UCSD-AML1 (cell line): ENCODE measurements around the gene GPC6.
A peak's percentile ranks its signal among the peaks of the same experiment; 100 is the strongest.

Experiments
- DNase-seq: peaks from one replicate; lab custom pipeline; 2025; ENCODE audit not compliant: unreplicated experiment; lab: John Stamatoyannopoulos, UW

The GPC6 gene

DNA sequence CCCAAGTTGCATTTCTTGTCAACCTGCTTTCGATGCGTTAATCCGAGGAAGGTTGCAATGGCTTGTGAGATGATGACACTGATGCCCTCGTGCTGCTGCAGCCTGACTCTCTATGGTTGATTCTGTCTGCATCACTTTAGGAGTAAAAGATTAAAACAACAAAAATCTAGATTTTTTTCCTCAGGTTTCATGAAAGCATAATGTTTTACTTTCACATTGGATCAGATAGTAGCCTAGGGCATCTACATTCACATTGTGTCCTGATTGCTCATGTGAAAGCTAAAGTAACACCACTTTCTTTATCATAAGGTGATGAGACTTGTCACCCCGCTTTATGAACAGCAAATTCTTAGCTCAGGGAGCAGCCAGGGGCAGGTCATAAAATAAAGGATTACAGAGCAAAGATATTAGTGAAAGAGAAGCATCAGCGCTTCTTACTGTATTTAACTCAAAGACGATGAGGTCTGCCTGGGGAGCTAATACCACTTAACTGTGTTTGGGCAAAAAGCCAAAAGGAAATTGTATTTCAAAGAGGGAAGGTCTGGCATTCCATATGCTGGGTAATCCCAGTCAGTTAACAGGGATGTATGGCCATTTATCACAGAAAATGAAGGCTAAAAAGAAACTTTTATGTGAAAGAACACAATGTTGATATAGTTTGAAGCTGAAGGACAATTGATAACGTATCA lies 270.5 kb downstream of the GPC6 start:
- no peak for DNase-seq

DNA sequence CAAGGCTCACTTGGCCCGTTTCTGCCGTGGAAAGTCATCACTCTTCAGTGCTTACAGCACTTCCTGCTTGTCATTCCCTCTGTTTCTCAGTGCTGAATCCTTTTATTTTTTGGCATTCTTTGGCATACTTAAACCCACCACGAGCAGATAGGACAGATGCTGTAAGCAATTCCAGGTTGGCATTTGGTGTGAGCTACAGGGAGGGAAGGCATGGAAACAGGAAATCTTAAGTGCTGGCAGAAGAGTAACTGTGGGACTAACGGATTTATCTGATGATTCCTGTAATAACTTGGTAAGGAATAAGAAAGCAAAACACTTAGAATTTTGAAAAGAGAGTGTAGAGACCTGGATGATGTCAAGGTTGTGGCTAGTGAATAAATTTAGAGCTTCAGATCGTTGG lies 273.4 kb downstream of the GPC6 start:
- no peak for DNase-seq

DNA sequence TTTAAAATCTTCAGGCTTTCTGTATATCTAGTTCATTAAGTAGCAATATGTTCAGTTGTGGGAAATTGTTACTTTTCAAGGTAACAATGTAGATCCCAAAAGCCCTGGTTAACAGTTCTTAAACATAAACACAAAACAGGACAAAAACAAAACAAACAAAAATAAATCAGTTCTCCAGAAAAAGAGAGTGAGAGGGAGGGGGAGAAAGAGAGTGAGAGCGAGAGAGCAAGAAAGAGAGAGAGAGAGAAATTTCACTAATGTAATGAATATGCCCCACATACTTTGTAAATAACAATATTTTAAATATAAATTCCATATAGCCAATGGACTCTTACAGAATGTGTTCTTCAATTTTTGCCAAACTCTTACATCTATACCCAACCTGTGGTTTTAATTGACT lies 275.5 kb downstream of the GPC6 start:
- no peak for DNase-seq

DNA sequence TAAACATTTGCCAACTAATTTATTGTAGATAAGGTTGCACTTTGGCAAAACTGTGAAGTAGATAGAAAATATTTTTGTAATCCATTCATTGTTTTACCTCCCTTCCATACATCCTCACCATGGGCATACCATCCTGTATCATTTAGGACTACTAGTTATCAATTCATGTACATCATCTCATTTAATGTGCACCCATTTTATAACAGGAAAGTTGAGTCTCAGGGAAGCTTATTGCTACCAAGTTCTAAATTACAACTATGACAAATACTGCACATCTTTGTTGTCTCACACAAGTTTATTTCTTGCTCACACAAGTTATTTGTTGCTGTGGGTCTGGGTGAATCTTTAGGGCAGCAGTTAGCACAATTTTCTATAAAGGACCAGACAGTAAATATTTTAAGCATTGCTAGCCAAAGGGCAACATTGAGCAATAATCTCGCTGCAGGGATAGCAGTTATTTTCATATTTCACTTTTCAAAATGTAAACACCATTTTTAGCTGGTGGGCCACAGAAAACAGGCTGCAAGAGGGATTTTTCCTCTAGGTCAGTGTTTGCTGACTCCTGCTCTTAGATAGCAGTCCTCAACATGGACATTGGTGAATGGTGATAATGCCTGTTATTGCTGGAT lies 276.5 kb downstream of the GPC6 start:
- no peak for DNase-seq

DNA sequence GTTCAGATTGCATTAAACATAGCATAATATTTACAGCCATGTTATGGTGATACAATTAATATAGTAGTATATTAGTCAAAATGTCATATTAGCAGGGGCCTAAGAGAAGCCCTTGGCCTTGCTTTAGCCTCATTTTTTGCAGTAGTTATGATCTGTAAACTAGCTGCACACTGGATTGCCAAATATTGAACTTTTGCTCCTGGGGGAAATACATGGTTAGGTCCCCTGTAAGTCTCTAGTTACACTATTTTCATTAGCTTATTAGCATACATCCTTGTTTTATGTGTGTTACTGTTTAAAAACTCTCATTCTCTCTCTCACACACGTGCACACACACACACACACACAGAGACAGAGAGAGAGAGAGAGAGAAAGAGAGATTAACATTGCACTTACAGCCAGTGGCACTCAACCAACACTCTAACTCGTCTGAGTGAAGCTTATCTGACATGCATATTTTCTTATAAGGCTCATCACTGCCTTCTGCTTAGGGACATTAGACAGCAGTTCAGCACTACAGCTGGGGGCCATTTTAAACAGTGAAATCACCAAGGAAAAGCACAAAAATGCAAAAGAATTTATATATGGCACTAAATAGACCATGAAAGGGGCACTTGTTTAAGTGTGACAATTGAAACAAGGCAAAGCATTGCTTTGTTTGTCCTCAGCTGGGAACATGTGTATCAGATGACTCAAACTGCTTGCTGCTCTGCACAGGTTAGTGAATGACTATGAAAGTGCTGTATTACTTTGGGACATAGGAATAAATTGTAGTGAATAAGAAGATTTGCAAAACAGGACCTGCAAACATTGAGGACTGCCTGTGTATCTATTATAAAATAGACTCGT lies 278.7 kb downstream of the GPC6 start:
- DNase-seq, result no peak

DNA sequence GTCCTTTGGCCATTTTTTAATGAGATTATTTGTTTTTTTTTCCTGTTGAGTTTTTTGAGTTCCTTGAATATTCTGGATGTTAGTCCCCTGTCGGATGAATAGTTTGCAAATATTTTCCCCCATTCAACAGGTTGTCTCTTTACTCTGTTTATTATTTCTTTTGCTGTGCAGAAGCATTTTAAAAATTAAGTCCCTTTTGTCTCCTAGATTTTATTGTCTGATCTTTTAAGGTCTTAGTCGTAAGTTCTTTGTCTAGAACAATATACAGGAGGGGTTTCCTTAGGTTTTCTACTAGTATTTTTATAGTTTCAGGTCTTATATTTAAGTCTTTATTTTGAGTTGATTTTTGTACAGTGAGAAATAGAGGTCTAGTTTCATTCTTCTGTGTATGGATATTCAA lies 284.4 kb downstream of the GPC6 start:
- no peak for DNase-seq

DNA sequence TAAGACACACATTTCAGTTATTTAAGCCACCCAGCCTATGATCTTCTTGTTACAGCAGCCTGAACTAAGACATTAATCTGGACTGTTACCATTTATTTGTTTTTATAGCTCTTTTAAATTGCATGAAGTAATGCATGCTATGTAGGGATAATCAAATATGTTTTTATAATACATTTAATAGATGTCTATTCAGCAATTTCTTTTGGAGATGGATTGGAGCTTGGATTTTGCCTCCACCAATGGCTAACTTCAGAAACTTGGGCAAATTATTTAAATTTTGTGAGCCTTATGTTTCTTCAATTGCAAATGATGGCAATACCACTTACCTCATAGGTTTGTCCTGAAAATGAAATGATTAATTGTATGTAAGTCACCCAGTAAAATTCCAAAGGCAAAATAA lies 288.7 kb downstream of the GPC6 start:
- no peak for DNase-seq

DNA sequence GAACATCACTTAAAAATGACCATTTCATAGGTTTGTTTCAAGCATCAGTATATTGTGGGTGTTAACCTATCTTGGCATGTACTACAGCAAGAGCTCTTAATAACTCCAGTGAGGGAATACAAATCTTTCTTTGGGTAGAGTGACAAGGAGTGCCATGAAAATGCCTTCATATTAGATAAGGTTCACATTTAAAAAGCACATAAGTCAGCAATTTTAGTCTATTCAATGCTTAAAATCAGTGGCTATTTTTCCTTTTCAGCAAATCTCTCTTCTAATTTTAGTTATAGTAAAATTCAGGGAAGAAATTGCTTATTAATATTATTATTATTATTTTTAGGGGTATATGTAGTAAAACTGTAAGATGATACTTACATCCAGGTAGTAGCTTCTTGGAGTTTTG lies 291.1 kb downstream of the GPC6 start:
- DNase-seq, result no peak

DNA sequence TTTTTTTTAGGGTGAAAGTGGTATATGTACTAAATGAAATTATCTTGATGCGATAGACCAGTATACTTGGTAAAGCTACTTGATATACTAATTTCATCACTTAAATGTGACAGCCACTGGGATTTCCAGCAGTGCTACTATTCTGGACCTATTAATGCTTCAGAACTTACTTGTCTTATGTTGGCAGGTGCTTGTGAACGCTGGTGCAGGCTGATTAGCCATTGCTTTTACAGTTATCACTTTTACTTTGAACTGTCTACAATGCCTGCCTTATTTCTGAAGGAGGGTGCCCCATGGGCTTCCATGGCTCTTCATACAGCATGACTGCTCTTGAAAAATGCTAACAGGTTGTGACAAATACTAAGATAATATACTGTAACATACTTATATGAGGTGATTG lies 294.7 kb downstream of the GPC6 start:
- no peak for DNase-seq

DNA sequence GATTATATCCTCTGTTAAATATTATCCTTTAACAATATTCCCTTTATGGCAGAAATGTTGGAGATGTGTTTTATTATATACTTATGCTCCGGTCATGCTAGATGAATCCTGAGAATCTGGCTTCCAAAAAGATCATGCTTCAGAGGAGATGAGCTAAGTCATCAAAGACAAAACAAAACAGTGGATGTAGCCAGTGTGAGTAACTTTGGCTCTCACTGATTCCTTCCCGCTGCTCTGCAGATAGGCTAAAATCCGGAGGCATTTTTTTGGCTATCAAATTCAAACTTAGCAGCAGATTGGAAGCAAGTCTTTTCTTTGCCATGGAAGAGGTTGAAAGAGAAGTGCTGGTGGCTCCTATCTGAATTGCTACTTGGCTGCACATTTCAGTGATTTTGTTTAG lies 295.9 kb downstream of the GPC6 start:
- no peak for DNase-seq

DNA sequence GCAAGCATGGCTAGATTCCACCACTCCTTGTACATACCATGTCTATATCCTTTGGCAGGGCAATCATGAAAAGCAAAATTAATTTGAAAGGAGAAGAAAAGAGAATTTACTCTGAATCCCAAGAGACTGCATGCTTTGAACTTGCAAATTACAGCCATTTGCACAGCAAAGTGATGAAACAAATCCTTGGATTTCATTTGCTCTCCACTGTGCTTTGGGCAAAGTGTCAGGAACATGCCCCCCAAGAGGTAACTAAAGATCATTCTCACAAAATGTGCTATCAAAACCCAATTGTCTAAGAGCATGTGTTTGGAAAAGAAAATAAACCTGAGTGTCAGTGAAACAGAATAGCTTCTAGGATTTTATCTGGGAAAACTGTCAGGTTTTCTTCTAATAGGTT lies 298.5 kb downstream of the GPC6 start:
- no peak for DNase-seq

DNA sequence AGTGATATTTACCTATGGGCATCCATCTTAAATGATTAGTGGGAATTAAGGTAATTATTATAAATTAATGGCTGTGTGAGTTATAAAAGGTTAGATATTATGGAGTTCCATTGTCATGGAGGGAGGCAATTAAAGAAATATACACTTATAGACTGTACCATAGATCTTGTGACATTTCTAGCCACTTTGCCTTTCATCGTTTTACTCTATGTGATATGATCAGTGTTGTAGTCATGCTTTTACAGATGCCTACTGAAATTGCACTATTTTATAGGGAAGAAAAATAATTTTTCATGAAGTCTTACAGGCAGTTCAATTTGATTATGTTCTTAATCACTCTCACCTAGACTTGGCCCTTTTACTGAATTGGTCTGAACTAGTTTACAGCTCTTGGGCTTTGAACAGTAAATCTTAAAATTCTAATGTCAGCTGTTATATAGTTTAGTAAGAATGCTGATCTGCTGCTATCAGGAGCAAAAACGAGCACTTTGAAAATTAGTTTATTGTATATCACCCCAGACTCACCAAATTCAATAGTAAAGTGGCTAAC lies 301.2 kb downstream of the GPC6 start:
- no peak for DNase-seq

DNA sequence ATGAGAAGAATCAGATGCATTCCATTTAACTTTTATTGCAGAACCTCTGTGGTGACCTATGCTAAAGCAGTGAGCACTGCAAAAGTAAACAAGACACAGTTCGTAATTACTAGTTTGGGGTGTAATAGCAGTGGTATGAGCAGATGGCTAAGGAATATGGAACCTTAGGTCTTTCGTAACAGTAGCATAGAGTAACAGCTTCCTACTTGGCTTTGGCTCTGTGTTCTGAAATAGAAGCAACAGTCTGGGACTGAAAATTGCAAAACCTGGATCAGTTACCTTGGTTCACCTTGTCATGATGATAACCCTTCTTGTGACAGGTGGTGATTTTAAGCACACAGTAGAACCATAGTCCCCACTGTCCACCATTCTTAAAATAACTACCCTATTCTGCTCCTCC lies 303.4 kb downstream of the GPC6 start:
- no peak for DNase-seq

DNA sequence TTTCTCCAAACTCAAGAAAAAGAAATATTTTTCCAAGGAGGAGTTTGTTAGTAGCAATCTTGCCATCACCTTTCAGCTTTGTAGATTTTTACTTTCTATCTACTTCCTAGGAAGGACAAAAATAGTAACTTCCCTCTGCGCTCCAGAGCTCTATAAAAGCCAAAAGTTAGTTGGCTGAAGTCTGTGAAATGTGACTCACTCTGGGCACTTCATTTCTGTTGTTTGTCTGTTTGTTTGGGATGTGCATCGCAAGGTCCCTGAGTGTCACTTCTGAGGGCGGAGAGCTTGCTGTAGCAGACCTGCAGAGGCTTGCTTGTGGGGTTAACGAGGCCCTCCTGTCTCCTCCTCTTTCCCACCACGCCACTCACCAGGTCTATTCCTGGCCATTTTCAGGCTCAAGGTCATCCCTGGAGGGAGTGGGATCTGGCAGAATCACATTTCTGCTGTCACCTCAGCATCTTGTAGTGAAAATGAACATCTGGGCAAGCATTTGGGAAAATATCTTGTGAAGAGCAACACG lies 307.6 kb downstream of the GPC6 start:
- DNase-seq, result peak; percentile 7

DNA sequence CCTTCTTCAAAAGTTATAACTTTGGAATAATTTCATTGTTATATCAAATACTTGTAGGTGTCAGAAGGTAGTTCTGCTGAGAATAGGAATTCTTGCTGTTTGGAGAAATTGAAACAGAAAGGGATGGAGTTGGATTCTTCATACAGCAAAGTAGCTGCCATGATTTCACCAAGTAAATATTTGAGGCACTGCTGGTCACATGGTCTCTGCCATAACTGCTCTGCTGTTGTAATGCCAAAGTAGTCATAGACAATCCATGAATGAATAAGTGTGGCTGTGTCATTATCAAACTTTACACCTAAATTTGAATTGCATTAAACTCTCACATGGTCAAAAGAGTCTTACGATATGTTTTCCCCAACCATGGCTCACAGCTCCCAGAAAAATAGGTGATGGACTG lies 308.6 kb downstream of the GPC6 start:
- DNase-seq, result no peak

DNA sequence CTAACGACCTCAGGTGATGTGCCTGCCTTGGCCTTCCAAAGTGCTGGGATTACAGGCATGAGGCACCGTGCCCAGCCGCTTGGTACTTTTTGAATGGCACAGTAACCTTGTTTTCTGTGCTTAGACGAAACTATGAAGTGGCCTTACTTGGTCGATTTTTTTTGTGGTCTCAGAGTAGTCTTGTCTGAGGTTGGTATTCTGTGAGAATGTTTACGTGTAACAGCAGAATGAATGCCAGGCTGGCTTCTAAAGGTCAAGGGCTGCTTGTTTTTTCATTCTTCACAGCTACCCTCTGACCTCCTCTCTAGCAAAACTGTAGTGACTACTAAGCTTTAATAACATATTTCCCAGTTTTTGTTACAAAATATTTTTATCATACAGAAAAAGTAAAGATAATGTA lies 313.3 kb downstream of the GPC6 start:
- no peak for DNase-seq

DNA sequence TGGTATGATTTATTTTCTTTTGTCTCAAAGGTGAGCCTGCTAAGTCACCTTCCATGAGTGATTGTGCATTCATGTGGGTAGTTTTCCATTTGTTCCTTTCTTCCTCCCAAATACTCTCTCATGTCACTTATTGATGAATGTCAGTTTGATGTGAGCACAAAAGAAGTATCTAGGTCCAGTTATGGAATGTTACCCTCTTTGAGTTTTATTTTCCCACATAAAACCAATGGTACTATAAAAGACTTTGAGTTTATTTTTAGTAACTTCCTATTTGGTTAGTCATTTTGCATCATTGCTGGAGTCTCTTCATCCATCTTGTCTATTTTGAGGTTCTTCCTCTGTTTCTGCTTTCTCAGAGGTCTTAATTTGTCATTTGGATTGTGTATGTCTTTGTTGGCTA lies 321.3 kb downstream of the GPC6 start:
- DNase-seq, result no peak

DNA sequence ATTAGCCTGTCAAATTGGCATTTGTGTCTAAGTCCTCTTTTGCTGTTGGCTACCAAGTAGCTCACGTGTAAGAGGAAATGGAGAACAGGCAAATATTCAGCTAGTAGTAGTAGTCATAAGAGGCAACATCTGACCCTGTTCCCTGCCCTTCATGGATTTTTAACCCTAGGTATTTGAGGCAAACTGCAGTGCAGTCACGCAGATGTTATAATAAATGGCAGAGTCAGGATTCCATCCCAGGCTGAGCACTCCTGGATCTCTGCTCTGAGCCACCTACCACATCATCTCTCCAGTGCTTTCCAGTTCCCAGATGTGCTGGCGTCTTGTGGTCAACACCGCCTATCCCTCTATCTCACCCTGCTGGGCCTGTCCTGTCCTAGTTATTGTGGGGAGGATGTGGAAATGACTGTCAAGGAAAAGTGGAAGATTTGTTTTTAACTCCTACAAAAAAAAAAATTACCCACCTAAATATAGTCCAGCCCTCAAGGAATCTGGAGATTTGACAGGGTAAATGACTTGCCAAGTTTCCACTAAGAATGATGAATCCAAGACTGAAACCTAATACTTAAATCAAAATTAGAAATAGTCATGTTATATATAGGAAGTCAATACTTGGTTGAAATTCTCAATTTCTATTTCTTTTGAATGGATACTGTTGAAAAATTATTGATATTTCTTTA lies 322.9 kb downstream of the GPC6 start:
- DNase-seq, result no peak

DNA sequence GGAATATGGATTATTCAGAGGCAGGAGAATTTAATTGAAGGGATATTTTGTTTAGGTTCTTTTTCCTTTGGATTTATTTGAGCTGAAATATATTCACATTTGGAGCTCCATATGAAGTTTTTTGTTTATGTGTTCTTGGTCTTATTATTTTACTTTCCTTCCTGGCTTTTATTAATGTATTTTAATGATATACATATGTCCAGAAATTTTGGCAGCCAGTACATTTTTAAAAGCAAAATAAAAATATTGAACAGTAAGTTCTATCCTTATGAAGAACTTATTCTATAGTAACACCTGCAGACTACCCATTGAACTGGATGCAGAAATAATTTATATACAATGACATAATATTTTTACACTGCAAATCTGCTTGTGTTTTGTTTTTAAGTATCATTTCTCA lies 323.6 kb downstream of the GPC6 start:
- DNase-seq, result no peak

DNA sequence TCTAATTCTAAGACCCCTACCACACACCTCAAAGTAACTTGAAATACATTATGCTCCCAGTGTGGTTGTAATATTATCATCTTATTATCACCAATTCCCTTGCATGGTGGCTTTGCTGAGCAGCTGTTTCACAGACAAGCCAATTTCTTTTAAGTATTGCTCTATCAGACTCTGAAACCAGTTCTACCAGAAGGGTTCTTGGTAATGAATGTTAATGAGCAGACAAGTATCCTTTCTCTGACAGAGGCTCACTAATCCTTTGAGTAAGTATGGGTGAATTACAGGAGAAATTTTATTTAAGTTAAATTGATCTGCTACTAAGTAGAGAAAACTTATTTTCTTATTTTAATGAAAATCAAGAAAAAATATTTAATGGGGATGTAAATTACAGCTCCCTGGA lies 326.0 kb downstream of the GPC6 start:
- DNase-seq, result no peak

DNA sequence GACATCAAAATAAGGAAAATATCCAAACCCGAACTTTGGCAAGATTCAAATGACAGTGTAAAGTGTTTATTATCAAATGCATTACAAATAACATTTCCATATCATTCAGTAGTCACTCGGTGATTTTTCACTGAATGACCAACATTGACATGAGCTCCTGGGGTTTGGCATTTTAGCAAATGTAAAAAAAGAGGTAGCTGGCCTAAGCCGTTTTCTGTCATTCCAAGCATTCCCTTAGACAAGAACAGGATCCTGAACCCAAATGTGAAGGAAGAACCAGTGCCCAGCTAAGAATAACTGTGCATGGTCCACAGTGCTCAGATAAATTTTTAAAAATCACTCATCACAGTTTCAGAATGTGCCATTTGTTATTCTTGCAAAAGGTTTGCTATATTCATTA lies 327.9 kb downstream of the GPC6 start:
- DNase-seq, result no peak
